ENCODE results near the gene LRRC41. TPM values are rescaled to one million over a fixed set of nuclear protein-coding genes. Genes with fewer than 3 reads are reported as not detected.

Gene LRRC41
- total and polyA plus RNA-seq, 2 of the 13 experiments (the other 11 are each of a cell fraction or from before 2014, with no cell fraction given): 48.1 to 53.6 TPM

DNA sequence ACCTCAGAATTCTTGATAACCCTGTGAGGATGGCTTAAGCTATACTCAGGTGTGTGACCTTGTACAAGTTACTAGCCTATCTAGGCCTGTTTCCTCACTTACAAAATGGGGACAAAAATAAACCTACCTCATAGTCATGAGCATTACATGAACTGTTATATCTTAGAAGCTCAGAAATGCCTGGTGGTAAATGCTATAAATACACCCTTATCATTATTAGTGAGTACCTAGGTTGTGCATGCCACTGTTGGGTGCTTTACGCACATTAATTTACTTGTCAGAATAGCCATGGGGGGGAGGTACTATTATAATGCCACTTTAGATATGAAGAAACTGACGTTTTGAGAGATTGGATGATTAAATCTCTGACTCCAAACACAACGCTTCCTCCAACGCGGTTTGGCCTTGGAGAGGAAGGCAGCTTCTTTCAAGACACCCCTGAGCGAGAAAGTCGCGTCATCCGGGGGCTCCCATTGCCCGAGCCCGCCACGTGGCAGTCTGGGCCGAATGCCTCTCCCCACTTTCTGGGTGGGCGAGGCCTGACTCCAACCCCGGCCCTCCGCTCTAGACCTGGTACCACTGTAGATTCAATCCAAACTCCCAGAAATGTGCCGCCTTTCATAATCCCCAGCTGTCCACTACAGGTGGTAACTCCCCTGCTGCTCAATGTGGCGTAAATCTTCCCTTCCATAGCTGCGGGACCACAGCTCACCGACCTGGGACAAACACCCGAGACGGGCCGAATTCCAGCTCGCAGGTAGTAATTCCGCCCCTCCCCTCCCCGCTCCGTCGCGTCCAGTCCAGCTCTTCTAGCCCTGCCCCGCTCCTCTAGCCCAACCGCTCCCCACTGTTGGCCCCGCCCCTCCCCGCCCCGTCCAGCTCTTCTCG is 56.6 kb downstream of the LRRC41 start (continued):
- peak; percentile 88 for TF ChIP-seq SP4 (CRISPR knock-in tag; IDR thresholded peaks at IDR 0.05)
- TF ChIP-seq U2AF1 (optimal IDR thresholded peaks at IDR 0.05; ENCODE audit: low read depth, low read length): peak; percentile 13
- TF ChIP-seq, protein P1, sequence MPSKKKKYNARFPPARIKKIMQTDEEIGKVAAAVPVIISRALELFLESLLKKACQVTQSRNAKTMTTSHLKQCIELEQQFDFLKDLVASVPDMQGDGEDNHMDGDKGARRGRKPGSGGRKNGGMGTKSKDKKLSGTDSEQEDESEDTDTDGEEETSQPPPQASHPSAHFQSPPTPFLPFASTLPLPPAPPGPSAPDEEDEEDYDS (CRISPR knock-in tag; IDR thresholded peaks at IDR 0.05): peak; percentile 19; the same call in 1 of the 2 replicates
- TF ChIP-seq RNF2 (conservative IDR thresholded peaks at IDR 0.05; ENCODE audit: low read depth): peak; percentile 42; the same call in 1 of the 2 replicates
- TF ChIP-seq MYC (CRISPR knock-in tag; IDR thresholded peaks at IDR 0.05; ENCODE audit: borderline replicate concordance): peak; percentile 85
- TF ChIP-seq ZNF558 (CRISPR knock-in tag; IDR thresholded peaks at IDR 0.05; ENCODE audit: borderline replicate concordance): 0 out of 2 replicates have a peak, but pooled peaks have one; percentile 51
- TF ChIP-seq HDAC2 (CRISPR knock-in tag; IDR thresholded peaks at IDR 0.05): 0 out of 2 replicates have a peak, but pooled peaks have one; percentile 10
- peak; percentile 49; the same call in 1 of the 2 replicates for TF ChIP-seq ZBTB7B (CRISPR knock-in tag; IDR thresholded peaks at IDR 0.05)
- TF ChIP-seq, protein P2, sequence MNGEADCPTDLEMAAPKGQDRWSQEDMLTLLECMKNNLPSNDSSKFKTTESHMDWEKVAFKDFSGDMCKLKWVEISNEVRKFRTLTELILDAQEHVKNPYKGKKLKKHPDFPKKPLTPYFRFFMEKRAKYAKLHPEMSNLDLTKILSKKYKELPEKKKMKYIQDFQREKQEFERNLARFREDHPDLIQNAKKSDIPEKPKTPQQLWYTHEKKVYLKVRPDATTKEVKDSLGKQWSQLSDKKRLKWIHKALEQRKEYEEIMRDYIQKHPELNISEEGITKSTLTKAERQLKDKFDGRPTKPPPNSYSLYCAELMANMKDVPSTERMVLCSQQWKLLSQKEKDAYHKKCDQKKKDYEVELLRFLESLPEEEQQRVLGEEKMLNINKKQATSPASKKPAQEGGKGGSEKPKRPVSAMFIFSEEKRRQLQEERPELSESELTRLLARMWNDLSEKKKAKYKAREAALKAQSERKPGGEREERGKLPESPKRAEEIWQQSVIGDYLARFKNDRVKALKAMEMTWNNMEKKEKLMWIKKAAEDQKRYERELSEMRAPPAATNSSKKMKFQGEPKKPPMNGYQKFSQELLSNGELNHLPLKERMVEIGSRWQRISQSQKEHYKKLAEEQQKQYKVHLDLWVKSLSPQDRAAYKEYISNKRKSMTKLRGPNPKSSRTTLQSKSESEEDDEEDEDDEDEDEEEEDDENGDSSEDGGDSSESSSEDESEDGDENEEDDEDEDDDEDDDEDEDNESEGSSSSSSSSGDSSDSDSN (CRISPR knock-in tag; IDR thresholded peaks at IDR 0.05): peak; percentile 16; the same call in 1 of the 2 replicates
- no peak for TF ChIP-seq DNMT3B (CRISPR knock-in tag; conservative IDR thresholded peaks at IDR 0.05)
- TF ChIP-seq DMAP1 (CRISPR knock-in tag; IDR thresholded peaks at IDR 0.05): peak; percentile 78; the same call in 1 of the 2 replicates
- peak; percentile 51 for TF ChIP-seq ZNF781 (CRISPR knock-in tag; IDR thresholded peaks at IDR 0.05; ENCODE audit: borderline replicate concordance, not compliant biosample characterization)
- TF ChIP-seq ZNF451 (CRISPR knock-in tag; IDR thresholded peaks at IDR 0.05): 0 out of 2 replicates have a peak, but pooled peaks have one; percentile 35
- TF ChIP-seq ZFX (CRISPR knock-in tag; IDR thresholded peaks at IDR 0.05; ENCODE audit: low read depth): peak; percentile 84
- TF ChIP-seq SP2 (CRISPR knock-in tag; IDR thresholded peaks at IDR 0.05): no peak
- no peak for TF ChIP-seq SCMH1 (CRISPR knock-in tag; IDR thresholded peaks at IDR 0.05; ENCODE audit: borderline replicate concordance)
- 0 out of 2 replicates have a peak, but pooled peaks have one; percentile 9 for TF ChIP-seq IRF2 (CRISPR knock-in tag; IDR thresholded peaks at IDR 0.05)
- no peak for TF ChIP-seq GPN1 (CRISPR knock-in tag; IDR thresholded peaks at IDR 0.05; ENCODE audit: borderline replicate concordance)
- TF ChIP-seq, protein P3, sequence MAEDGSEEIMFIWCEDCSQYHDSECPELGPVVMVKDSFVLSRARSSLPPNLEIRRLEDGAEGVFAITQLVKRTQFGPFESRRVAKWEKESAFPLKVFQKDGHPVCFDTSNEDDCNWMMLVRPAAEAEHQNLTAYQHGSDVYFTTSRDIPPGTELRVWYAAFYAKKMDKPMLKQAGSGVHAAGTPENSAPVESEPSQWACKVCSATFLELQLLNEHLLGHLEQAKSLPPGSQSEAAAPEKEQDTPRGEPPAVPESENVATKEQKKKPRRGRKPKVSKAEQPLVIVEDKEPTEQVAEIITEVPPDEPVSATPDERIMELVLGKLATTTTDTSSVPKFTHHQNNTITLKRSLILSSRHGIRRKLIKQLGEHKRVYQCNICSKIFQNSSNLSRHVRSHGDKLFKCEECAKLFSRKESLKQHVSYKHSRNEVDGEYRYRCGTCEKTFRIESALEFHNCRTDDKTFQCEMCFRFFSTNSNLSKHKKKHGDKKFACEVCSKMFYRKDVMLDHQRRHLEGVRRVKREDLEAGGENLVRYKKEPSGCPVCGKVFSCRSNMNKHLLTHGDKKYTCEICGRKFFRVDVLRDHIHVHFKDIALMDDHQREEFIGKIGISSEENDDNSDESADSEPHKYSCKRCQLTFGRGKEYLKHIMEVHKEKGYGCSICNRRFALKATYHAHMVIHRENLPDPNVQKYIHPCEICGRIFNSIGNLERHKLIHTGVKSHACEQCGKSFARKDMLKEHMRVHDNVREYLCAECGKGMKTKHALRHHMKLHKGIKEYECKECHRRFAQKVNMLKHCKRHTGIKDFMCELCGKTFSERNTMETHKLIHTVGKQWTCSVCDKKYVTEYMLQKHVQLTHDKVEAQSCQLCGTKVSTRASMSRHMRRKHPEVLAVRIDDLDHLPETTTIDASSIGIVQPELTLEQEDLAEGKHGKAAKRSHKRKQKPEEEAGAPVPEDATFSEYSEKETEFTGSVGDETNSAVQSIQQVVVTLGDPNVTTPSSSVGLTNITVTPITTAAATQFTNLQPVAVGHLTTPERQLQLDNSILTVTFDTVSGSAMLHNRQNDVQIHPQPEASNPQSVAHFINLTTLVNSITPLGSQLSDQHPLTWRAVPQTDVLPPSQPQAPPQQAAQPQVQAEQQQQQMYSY (CRISPR knock-in tag; IDR thresholded peaks at IDR 0.05): peak; percentile 96
